Keratinocyte (primary cell): ENCODE results near the gene HSDL1.

ENCODE experiments used
- CTCF ChIP-seq, 3 experiments: IDR thresholded peaks in 1 of 3; conservative IDR thresholded peaks in 1 of 3; optimal IDR thresholded peaks in 1 of 3; 2 replicates in 2 of 3; 3 replicates in 1 of 3; pipeline versions ENCODE3 to v1.5.1; 2011; ENCODE audit warnings: low read length in 3 of 3, mild to moderate bottlenecking in 3 of 3, moderate library complexity in 2 of 3, control low read depth in 1 of 3, inconsistent platforms in 1 of 3; ENCODE audit not compliant: insufficient read depth in 2 of 3; ENCODE audit errors: extremely low read depth in 1 of 3
- EZH2 ChIP-seq: IDR thresholded peaks from one replicate; pipeline ENCODE4 v1.6.1; 2012; ENCODE audit warnings: inconsistent platforms, mild to moderate bottlenecking, low read length, moderate library complexity

- no peak for TF ChIP-seq CTCF (optimal IDR thresholded peaks at IDR 0.05 in 1 of 3, IDR thresholded peaks at IDR 0.05 in 1 of 3, conservative IDR thresholded peaks at IDR 0.05 in 1 of 3; ENCODE audit: extremely low read depth in 1 of 3, insufficient read depth in 2 of 3, low read length in 3 of 3)
- no peak for TF ChIP-seq EZH2
Observed at GRCh38 chr16:84082835-84083569, 62.0 kb downstream of the HSDL1 start.
